ENCODE measurements around the gene KRTAP5-7.
"Not testable (repeated sequence)": the region's sequence is repeated elsewhere in the genome, so short reads cannot be mapped to it uniquely, and the experiment has no call there.

KRTAP5-7 gene

GRCh38 chr11:71568704-71569349 is 41.8 kb downstream of the KRTAP5-7 start:
- Histone ChIP-seq H3K4me3 (ENCODE audit: severe bottlenecking) (no peak overlapping the region), H3K4me1 (ENCODE audit: insufficient read depth, poor library complexity, severe bottlenecking) (no peaks in the 10 kb centered on the region), H3K27ac (ENCODE audit: poor library complexity, severe bottlenecking) (no peak overlapping the region), H3K27me3 (ENCODE audit: insufficient read depth, poor library complexity, severe bottlenecking) (no peaks in the 10 kb centered on the region), H3K36me3 (ENCODE audit: low read depth) (no peaks in the 10 kb centered on the region), H3K9me3 (ENCODE audit: severe bottlenecking) (no peaks in the 10 kb centered on the region)
- ATAC-seq (ENCODE audit: low read depth): peak; percentile 62; the same call in 2 of the 3 replicates
- no peak for TF ChIP-seq CTCF (IDR thresholded peaks at IDR 0.05; ENCODE audit: poor library complexity, severe bottlenecking)
- DNase-seq (ENCODE audit: low spot score): no peak

- DNase-seq (ENCODE audit: low spot score); H3K36me3 ChIP-seq (ENCODE audit: low read depth); ATAC-seq (ENCODE audit: low read depth); H3K27ac ChIP-seq (ENCODE audit: poor library complexity, severe bottlenecking); H3K9me3 ChIP-seq (ENCODE audit: severe bottlenecking); H3K4me1 ChIP-seq (ENCODE audit: insufficient read depth, poor library complexity, severe bottlenecking); H3K4me3 ChIP-seq (ENCODE audit: severe bottlenecking); H3K27me3 ChIP-seq (ENCODE audit: insufficient read depth, poor library complexity, severe bottlenecking): not testable (repeated sequence)
Observed at GRCh38 chr11:71571101-71571850, 44.2 kb downstream of the KRTAP5-7 start.

GRCh38 chr11:71572811-71573210 is 45.7 kb downstream of the KRTAP5-7 start:
- Histone ChIP-seq H3K27ac (ENCODE audit: poor library complexity, severe bottlenecking) (no peak overlapping the region), H3K4me1 (ENCODE audit: insufficient read depth, poor library complexity, severe bottlenecking) (no peaks in the 10 kb centered on the region), H3K9me3 (ENCODE audit: severe bottlenecking) (no peaks in the 10 kb centered on the region), H3K36me3 (ENCODE audit: low read depth) (no peaks in the 10 kb centered on the region), H3K4me3 (ENCODE audit: severe bottlenecking) (no peak overlapping the region), H3K27me3 (ENCODE audit: insufficient read depth, poor library complexity, severe bottlenecking) (no peaks in the 10 kb centered on the region)
- no peak for DNase-seq (ENCODE audit: low spot score)
- TF ChIP-seq CTCF (IDR thresholded peaks at IDR 0.05; ENCODE audit: poor library complexity, severe bottlenecking): no peak
- ATAC-seq (ENCODE audit: low read depth): no peak

- no peaks in the 10 kb centered on the region for H3K4me1 ChIP-seq (ENCODE audit: insufficient read depth, poor library complexity, severe bottlenecking)
- TF ChIP-seq CTCF (IDR thresholded peaks at IDR 0.05; ENCODE audit: poor library complexity, severe bottlenecking): no peak
- H3K4me3 ChIP-seq (ENCODE audit: severe bottlenecking): no peak overlapping the region
- H3K27me3 ChIP-seq (ENCODE audit: insufficient read depth, poor library complexity, severe bottlenecking): no peaks in the 10 kb centered on the region
- no peaks in the 10 kb centered on the region for H3K36me3 ChIP-seq (ENCODE audit: low read depth)
- no peak overlapping the region for H3K27ac ChIP-seq (ENCODE audit: poor library complexity, severe bottlenecking)
- DNase-seq (ENCODE audit: low spot score) (no peak), ATAC-seq (ENCODE audit: low read depth) (no peak)
- H3K9me3 ChIP-seq (ENCODE audit: severe bottlenecking): no peaks in the 10 kb centered on the region
Observed at GRCh38 chr11:71574418-71574817, 47.4 kb downstream of the KRTAP5-7 start.

GRCh38 chr11:71575723-71576424 is 48.8 kb downstream of the KRTAP5-7 start:
- ATAC-seq (ENCODE audit: low read depth): no peak
- Histone ChIP-seq H3K4me1 (ENCODE audit: insufficient read depth, poor library complexity, severe bottlenecking) (no peaks in the 10 kb centered on the region), H3K9me3 (ENCODE audit: severe bottlenecking) (no peaks in the 10 kb centered on the region), H3K4me3 (ENCODE audit: severe bottlenecking) (no peak overlapping the region), H3K27me3 (ENCODE audit: insufficient read depth, poor library complexity, severe bottlenecking) (peaks cover 2% of the 10 kb centered on the region), H3K27ac (ENCODE audit: poor library complexity, severe bottlenecking) (no peak overlapping the region), H3K36me3 (ENCODE audit: low read depth) (no peaks in the 10 kb centered on the region)
- no peak for DNase-seq (ENCODE audit: low spot score)
- no peak for TF ChIP-seq CTCF (IDR thresholded peaks at IDR 0.05; ENCODE audit: poor library complexity, severe bottlenecking)

GRCh38 chr11:71576688-71577465 is 49.8 kb downstream of the KRTAP5-7 start:
- not testable (repeated sequence) for H3K27ac ChIP-seq (ENCODE audit: poor library complexity, severe bottlenecking); H3K36me3 ChIP-seq (ENCODE audit: low read depth); H3K4me3 ChIP-seq (ENCODE audit: severe bottlenecking); H3K27me3 ChIP-seq (ENCODE audit: insufficient read depth, poor library complexity, severe bottlenecking); H3K9me3 ChIP-seq (ENCODE audit: severe bottlenecking); DNase-seq (ENCODE audit: low spot score); ATAC-seq (ENCODE audit: low read depth); H3K4me1 ChIP-seq (ENCODE audit: insufficient read depth, poor library complexity, severe bottlenecking)

Measured in RWPE2 (cell line).